HAP-1 (cell line): ENCODE results near the gene ARPP19.
A peak's percentile ranks its signal among the peaks of the same experiment; 100 is the strongest.
"Not testable (repeated sequence)": the region's sequence is repeated elsewhere in the genome, so short reads cannot be mapped to it uniquely, and the experiment has no call there.

Experiments used
- DNase-seq, 2 experiments: peaks; one replicate each; pipeline ENCODE4 v3.0.0-alpha.2; 2016 to 2020; ENCODE audit warnings: low spot score in 2 of 2
- H3K27me3 ChIP-seq: fragments of 250-450 bp; sonication (Bioruptor Pico); 2 replicates; pipeline ENCODE4 v1.5.1; 2020; ENCODE audit warnings: low read depth, mild to moderate bottlenecking, moderate library complexity
- H3K36me3 ChIP-seq: fragments of 250-450 bp; sonication (Bioruptor Pico); replicated peaks from 2 replicates; pipeline ENCODE4 v1.5.1; 2020; ENCODE audit warnings: mild to moderate bottlenecking
- H3K4me1 ChIP-seq: fragments of 250-450 bp; sonication (Bioruptor Pico); 2 replicates; pipeline ENCODE4 v1.5.1; 2020; ENCODE audit warnings: mild to moderate bottlenecking
- H3K4me3 ChIP-seq: fragments of 250-450 bp; sonication (Bioruptor Pico); 2 replicates; pipeline ENCODE4 v1.5.1; 2020; ENCODE audit warnings: mild to moderate bottlenecking, moderate library complexity
- H3K9me3 ChIP-seq: fragments of 250-450 bp; sonication (Bioruptor Pico); 2 replicates; pipeline ENCODE4 v1.5.1; 2020; ENCODE audit warnings: mild to moderate bottlenecking, moderate library complexity
- in situ Hi-C: fragments of 300-500 bp; cut with MboI; formaldehyde crosslinking; loops from 3 replicates; pipeline ENCODE4 v1.14.3; 2020; ENCODE audit warnings: low sequenced_read_pairs, inconsistent platforms, mixed read lengths

Gene ARPP19, protein sequence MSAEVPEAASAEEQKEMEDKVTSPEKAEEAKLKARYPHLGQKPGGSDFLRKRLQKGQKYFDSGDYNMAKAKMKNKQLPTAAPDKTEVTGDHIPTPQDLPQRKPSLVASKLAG

DNA sequence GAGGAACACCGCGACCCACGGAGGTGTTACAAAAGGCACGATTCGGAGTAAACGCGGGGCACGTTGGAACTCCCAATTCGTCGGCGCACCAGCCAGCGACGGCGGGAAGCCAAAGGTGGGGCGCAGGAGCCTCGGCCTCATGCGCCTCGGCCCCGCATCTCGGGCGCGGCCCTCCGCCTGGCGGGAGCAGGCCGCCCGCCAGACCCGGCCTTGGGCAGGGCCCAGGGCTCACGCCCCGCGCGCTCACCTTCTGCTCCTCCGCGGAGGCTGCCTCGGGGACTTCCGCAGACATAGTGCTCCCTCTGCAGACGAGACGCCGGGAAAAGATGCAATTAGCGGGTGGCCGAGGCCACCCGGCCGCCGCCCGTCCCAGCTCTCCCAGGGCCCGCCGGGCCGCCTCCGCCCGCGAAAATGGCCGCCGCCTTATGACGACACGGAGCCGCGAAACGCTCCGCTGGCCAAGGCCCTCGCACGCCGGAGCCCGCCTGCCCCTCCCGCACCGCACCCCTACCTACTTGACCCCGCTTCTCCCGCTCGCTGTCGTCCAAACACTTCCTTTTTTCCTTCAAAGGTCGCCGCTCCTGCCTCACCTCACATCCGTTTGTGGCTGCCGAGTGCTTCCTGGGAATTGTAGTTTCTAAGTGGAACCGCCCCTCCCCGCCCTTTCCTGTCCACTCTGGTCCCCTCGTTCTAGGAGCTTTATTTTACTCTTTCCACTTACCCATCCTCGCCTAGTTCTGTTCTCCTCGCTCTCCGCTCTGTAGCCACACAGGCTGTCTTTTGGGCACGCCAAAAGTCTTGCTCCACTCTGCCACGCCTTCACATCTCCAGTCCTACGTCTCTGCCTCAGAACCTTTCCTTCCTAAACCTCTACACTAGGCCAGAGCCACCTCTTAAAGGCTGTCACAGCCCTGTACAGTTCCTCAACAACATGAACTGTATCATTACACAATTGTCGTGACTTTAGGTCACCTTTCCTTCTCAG lies at the start of gene ARPP19:
Gene ARPP19 (minus strand): TSS at position 430 of the 985 bp plus-strand sequence. CDS start 138 bp downstream, at position 292.
- in situ Hi-C loops, result no loop called here
- no peaks in the 10 kb centered on the region for H3K36me3 ChIP-seq
- peak; percentile 91 to 95 for DNase-seq

DNA sequence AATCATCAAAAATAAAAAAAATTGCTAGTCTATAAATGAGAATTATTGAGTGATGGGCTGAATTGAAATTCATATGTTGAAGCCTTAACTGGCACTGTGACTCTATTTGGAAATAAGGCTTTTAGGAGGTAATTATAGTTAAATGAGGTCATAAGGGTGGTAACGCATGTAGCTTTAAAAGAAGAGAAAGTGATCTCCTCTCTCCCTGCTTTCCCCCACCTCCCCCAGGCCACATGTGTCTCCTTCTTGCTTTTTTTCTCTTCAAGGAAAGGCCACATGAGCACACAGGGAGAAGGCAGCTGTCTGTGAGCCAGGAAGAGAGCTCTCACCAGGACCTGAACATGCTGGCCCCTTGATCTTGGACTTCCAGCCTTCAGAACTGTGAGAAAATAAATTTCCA lies 48.2 kb upstream of the ARPP19 start:
- Histone ChIP-seq H3K36me3 (no peaks in the 10 kb centered on the region), H3K4me1 (peaks cover 8% of the 10 kb centered on the region), H3K9me3 (no peaks in the 10 kb centered on the region), H3K4me3 (no peak overlapping the region), H3K27me3 (no peaks in the 10 kb centered on the region)
- in situ Hi-C loops, result no loop called here
- DNase-seq, result no peak

More for the DNA sequence above, at the start of gene ARPP19:
- Histone ChIP-seq H3K27me3 (no peaks in the 10 kb centered on the region), H3K9me3 (no peaks in the 10 kb centered on the region), H3K4me3 (peak within 1 kb of the TSS; percentile 61), H3K4me1 (peaks cover 16% of the 10 kb centered on the region)

DNA sequence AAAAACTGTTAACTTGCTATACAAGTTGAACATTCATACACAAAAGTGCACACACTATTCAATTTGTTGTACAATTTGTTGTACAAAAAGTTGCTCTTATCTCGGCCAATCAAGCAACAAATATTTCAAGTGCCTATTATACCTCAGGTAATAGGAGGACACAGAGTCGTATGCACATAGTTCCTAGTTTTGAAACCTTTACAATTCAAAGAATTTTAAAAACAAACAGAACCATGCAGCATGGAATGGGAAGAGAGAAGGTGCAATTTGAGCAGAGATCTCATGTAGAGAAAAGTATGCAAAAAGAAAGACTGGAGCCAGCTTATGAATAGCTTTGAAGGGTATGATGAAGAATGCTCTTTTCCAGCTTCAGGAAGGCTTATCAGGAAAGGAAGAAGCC lies 46.5 kb upstream of the ARPP19 start:
- H3K4me1 ChIP-seq, result peaks cover 8% of the 10 kb centered on the region
- no peak overlapping the region for H3K4me3 ChIP-seq
- DNase-seq, result peak in 1 of 2 experiments; percentile 6
- in situ Hi-C loops, result no loop called here
- no peaks in the 10 kb centered on the region for H3K9me3 ChIP-seq
- no peaks in the 10 kb centered on the region for H3K27me3 ChIP-seq
- H3K36me3 ChIP-seq, result no peaks in the 10 kb centered on the region

DNA sequence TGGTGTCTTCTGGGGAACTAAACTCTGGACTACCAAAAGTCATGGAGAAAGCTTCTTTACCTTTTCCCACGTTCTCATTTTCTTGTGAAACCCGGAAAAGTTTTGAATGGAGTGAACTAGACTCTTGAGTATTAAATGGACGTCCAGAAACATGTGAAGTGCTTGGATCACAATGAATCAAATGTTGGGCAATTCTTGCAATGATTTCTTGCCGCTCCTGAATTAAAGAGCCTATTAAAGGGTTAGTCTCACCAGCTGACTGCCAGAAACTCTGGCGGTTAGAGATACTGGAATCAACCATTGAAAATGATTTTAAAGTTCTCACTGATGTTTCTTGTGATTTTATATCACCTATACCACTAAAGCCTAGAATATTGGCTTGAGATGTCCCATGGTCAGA lies 40.8 kb upstream of the ARPP19 start:
- Histone ChIP-seq H3K36me3 (no peaks in the 10 kb centered on the region), H3K27me3 (no peaks in the 10 kb centered on the region), H3K4me3 (no peak overlapping the region), H3K9me3 (no peaks in the 10 kb centered on the region), H3K4me1 (no peaks in the 10 kb centered on the region)
- in situ Hi-C loops, result no loop called here
- no peak for DNase-seq

DNA sequence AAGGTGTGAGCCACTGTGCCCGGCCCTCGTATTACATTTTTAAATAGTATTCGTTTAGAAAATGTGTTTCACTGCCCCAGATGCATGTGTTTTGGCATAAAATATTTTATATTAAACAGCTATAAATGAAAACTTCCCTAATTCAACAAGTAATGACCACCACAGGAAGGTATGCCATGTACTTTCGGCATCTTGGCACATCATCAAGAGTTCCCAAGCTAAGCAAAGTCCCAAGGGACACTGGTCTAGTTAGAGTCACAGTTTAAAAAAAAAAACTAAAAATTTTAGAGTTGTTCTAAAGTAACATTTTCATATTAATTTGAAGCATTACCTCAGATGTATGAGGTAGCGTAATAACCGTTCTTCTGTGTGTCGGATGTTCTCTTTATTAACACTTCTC lies 15.6 kb upstream of the ARPP19 start:
- DNase-seq, result no peak
- H3K4me3 ChIP-seq, result no peak overlapping the region
- H3K4me1 ChIP-seq, result no peaks in the 10 kb centered on the region
- no peaks in the 10 kb centered on the region for H3K27me3 ChIP-seq
- in situ Hi-C loops, result no loop called here
- H3K9me3 ChIP-seq, result no peaks in the 10 kb centered on the region
- H3K36me3 ChIP-seq, result no peaks in the 10 kb centered on the region

DNA sequence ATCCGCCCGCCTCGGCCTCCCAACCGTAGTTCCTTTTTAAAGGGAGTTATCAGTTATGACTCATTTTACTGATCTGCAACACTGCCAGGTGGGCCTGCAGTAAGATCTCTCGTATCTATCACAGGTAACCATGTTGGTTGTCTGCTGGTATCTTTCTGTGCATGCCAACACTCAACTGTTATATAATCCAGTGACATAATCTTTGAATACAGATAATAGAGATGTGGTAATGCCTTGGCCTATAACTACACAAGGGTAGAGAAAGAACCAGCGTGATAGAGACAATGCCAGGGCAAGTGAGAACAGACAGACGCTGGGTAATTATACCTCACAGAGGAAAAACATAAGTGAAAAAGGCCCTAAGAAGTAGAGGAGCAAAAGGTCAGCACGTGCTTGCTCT lies 11.0 kb upstream of the ARPP19 start:
- H3K9me3 ChIP-seq, result no peaks in the 10 kb centered on the region
- H3K36me3 ChIP-seq, result no peaks in the 10 kb centered on the region
- no peak overlapping the region for H3K4me3 ChIP-seq
- no peaks in the 10 kb centered on the region for H3K27me3 ChIP-seq
- DNase-seq, result no peak
- no peaks in the 10 kb centered on the region for H3K4me1 ChIP-seq
- in situ Hi-C loops, result no loop called here

DNA sequence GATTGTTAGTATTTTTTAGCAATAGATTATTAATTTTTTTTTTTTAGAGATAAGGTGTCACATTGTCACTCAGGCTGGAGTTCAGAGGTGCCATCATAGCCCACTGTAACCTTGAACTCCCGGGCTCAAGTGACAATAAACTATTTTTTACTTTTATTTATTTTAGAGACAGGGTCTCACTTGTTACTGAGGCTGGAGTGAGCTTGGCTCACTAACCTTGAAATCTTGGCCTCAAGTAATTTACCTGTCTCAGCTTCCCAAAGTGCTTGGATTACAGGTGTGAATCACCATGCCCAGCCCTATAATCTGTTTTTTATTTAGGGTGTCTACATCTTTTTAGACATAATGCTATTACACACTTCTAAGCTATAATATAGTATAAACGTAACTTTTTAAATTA lies 7.9 kb upstream of the ARPP19 start:
- Histone ChIP-seq H3K4me3 (no peak overlapping the region), H3K4me1 (no peaks in the 10 kb centered on the region), H3K9me3 (no peaks in the 10 kb centered on the region), H3K36me3 (no peaks in the 10 kb centered on the region), H3K27me3 (no peaks in the 10 kb centered on the region)
- in situ Hi-C loops, result no loop called here
- no peak for DNase-seq

DNA sequence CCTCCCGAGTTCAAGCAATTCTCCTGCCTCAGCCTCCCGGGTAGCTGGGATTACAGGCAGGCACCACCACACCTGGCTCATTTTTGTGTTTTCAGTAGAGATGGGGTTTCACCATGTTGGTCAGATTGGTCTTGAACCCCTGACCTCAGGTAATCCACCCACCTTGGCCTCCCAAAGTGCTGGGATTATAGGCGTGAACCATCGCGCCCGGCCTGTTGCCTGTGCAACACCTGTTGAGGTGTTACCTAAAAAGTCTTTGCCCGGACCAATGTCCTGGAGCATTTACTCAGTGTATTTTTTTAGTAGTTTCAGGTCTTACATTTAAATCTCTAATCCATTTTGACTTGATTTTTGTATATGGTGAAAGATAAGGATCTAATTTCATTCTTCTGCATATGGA lies 6.7 kb upstream of the ARPP19 start:
- DNase-seq, in situ Hi-C loops: not testable (repeated sequence)

DNA sequence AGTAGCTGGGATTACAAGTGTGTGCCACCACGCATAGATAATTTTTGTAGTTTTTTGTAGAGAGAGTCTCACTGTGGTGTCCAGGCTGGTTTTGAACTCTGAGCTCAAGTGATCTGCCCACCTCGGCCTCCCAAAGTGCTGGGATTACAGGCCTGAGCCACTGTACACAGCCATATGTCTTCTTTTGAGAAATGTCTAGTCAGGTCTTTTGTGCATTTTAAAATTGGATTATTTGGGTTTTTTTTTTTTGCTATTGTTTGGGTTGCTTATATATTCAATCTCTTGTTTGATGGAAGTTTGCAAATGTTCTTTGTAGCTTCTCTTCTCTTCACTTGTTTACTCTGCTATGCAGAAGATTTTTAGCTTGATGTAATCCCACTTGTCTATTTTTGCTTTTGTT lies 6.2 kb upstream of the ARPP19 start:
- Histone ChIP-seq H3K27me3 (no peaks in the 10 kb centered on the region), H3K9me3 (no peaks in the 10 kb centered on the region), H3K4me1 (no peaks in the 10 kb centered on the region), H3K36me3 (no peaks in the 10 kb centered on the region), H3K4me3 (no peak overlapping the region)
- in situ Hi-C loops, result no loop called here
- DNase-seq, result no peak

More for the DNA sequence above, 6.7 kb upstream of the ARPP19 start:
- H3K27me3 ChIP-seq, H3K4me1 ChIP-seq, H3K9me3 ChIP-seq, H3K4me3 ChIP-seq, H3K36me3 ChIP-seq: not testable (repeated sequence)

DNA sequence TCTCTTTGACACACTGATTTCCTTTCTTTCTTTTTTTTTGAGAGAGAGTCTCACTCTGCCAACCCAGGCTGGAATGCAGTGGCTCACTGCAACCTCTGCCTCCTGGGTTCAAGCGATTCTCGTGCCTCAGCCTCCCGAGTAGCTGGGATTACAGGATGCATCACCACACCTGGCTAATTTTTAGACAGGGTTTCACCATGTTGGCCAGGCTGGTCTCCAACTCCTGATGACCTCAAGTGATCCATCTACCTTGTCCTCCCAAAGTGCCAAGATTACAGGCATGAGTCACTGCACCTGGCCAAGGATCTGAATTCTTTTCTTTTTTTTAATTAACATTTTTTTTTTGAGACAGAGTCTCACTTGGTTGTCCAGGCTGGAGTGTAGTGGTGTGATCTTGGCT lies 5.8 kb upstream of the ARPP19 start:
- H3K9me3 ChIP-seq, H3K4me3 ChIP-seq, in situ Hi-C loops, H3K4me1 ChIP-seq, H3K36me3 ChIP-seq, H3K27me3 ChIP-seq, DNase-seq: not testable (repeated sequence)

DNA sequence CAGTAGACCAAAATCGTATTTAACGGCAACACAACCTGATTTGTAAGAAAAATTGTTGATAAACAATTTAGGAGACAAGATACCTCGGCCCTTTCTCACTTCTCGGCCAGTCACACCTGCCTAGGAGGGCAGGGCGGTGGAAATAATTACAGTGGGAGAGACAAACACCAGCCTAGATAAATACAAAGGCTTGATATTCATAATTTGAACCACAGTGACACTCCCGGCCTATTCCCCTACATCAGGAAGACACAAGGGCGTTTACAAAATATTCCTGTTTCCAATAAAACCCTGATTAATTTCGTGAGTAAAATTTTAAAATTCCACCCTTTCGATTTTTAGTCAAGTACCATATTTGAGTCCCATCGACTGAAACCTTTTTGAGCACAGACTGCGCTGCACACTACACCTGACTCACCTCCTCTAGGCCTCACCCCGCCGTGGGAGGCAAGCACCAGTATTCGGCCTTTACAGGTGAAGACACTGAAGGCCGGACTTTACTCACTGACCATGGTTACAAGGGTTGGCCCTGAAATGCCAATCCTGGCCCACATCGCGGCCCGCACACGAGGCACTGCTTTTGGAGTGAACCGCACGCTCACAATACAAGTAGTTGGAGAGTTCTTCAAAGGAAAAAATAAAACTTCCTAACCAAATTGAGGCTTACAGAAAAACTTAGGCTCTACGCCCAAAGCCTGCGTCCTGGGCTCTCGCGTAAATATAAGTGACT lies 794 bp downstream of the ARPP19 start:
- no peaks in the 10 kb centered on the region for H3K27me3 ChIP-seq
- no peaks in the 10 kb centered on the region for H3K9me3 ChIP-seq
- H3K4me1 ChIP-seq, result peaks cover 22% of the 10 kb centered on the region
- in situ Hi-C loops, result no loop called here
- peak overlapping the region; percentile 61 for H3K4me3 ChIP-seq
- peak in 1 of 2 experiments; percentile 41 for DNase-seq
- no peaks in the 10 kb centered on the region for H3K36me3 ChIP-seq

DNA sequence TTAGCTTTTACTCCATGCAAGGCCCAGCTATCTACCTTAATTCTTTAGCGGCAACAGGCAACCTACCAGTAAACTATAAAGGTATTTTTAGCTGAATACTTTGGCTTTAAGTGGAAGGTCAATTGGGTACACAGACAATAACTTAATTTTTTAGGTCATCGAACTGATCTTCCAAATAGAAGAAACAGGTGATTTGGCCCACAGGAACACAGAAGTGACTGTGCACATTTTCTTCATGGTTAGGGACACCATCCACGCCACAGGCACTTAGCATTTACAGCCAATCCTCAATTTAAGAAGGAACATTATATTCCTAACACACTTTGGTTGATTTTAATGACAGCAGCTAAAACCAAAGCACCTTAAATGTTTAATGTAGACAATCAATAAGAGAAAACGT lies 1.9 kb downstream of the ARPP19 start:
- Histone ChIP-seq H3K36me3 (no peaks in the 10 kb centered on the region), H3K4me1 (peaks cover 24% of the 10 kb centered on the region), H3K9me3 (no peaks in the 10 kb centered on the region), H3K27me3 (no peaks in the 10 kb centered on the region), H3K4me3 (peak overlapping the region; percentile 61)
- DNase-seq, result no peak
- in situ Hi-C loops, result no loop called here

DNA sequence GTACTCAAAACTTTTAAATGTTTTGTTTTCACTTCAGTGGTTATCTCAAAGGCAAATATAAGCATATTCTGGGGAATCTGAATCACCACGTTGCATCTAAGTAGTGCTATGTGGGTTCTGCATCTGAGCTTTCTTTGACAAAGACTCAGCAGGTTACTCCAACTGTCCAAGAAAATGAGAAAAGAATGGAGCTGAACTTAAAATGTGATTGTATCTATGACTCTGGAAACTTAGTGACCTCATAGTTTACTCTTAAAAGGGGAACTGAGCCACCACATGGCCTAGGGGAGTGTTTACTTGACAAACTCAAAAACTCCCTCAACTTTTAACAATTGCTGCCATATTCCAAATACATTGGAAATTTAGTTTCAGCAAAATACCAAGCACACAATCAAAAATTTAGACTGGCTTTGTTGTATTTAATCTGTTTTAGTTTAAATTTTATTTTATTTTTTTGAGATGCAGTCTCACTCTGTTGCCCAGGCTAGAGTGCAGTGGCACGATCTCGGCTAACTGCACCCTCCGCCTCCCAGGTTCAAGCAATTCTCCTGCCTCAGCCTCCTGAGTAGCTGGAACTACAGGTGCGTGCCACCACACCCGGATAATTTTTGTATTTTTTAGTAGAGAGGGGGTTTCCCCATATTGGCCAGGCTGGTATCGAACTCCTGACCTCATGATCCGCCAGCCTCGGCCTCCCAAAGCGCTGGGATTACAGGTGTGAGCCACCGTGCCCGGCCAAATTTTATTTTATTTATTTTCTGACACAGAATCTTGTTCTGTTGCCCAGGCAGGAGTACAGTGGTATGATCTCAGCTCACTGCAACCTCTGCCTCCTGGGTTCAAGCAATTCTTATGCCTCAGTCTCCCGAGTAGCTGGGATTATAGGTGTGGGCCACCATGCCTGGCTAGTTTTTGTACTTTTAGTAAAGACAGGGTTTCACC lies 3.1 kb downstream of the ARPP19 start:
- H3K9me3 ChIP-seq, DNase-seq, H3K4me3 ChIP-seq, H3K27me3 ChIP-seq, H3K36me3 ChIP-seq, in situ Hi-C loops: not testable (repeated sequence)
- peaks cover 24% of the 10 kb centered on the region for H3K4me1 ChIP-seq
